Measurements from ENCODE around the gene ILKAP.

- TF ChIP-seq CTCF (IDR thresholded peaks at IDR 0.05) (no peak), POLR2AphosphoS5 (IDR thresholded peaks at IDR 0.05) (no peak), POLR2A (IDR thresholded peaks at IDR 0.05) (no peak)
Measured at GRCh38 chr2:238159661-238160205, 43.8 kb downstream of the ILKAP start.

Data from gastroesophageal sphincter (tissue), 3 donors.